Hepatocyte (in vitro differentiated cells): ENCODE data around the gene FN3K. TPM values are rescaled to one million over a fixed set of nuclear protein-coding genes. Genes with fewer than 3 reads are reported as not detected.

ENCODE experiments used
- DNase-seq: peaks from one replicate; pipeline ENCODE4 v3.0.0-alpha.2; 2016; ENCODE audit warnings: low spot score
- H2AFZ ChIP-seq: fragments of 200-600 bp; sonication (generic); 2 replicates; pipeline ENCODE4 v1.6.0; 2016; ENCODE audit warnings: antibody characterized with exemption, mild to moderate bottlenecking
- H3K27ac ChIP-seq: fragments of 200-600 bp; sonication (generic); 2 replicates; pipeline ENCODE4 v1.5.1; 2016; ENCODE audit warnings: mild to moderate bottlenecking
- H3K27me3 ChIP-seq: fragments of 200-600 bp; sonication (generic); 2 replicates; pipeline ENCODE4 v1.6.1; 2016
- H3K36me3 ChIP-seq: fragments of 200-600 bp; sonication (generic); replicated peaks from 2 replicates; pipeline ENCODE4 v1.5.1; 2016; ENCODE audit warnings: low read depth; ENCODE audit not compliant: insufficient read depth
- H3K4me1 ChIP-seq: fragments of 200-600 bp; sonication (generic); 2 replicates; pipeline ENCODE4 v1.5.1; 2016; ENCODE audit warnings: mild to moderate bottlenecking, moderate library complexity; ENCODE audit not compliant: insufficient read depth
- H3K4me2 ChIP-seq: fragments of 200-600 bp; sonication (generic); 2 replicates; pipeline ENCODE4 v1.6.0; 2016
- H3K4me3 ChIP-seq: fragments of 200-600 bp; sonication (generic); 2 replicates; pipeline ENCODE4 v1.5.1; 2016; ENCODE audit warnings: mild to moderate bottlenecking
- H3K79me2 ChIP-seq: fragments of 200-600 bp; sonication (generic); 2 replicates; pipeline ENCODE4 v1.6.0; 2017; ENCODE audit warnings: mild to moderate bottlenecking
- H3K9me2 ChIP-seq: fragments of 200-600 bp; sonication (generic); replicated peaks from 2 replicates; pipeline ENCODE4 v1.6.0; 2017; ENCODE audit warnings: mild to moderate bottlenecking; ENCODE audit not compliant: insufficient read depth
- H3K9me3 ChIP-seq: fragments of 200-600 bp; sonication (generic); 2 replicates; pipeline ENCODE4 v1.5.1; 2016; ENCODE audit warnings: low read depth, mild to moderate bottlenecking
- H4K20me1 ChIP-seq: fragments of 200-600 bp; sonication (generic); 2 replicates; pipeline ENCODE4 v1.6.0; 2016; ENCODE audit warnings: mild to moderate bottlenecking; ENCODE audit not compliant: insufficient read depth, poor library complexity, severe bottlenecking
- EZH2 ChIP-seq: fragments of 200-600 bp; sonication (generic); IDR thresholded peaks from 2 replicates; pipeline ENCODE4 v1.6.1; 2016; ENCODE audit warnings: antibody characterized with exemption, mild to moderate bottlenecking, borderline replicate concordance
- EZH2phosphoT487 ChIP-seq: fragments of 200-600 bp; sonication (generic); IDR thresholded peaks from one replicate; pipeline ENCODE4 v1.6.1; 2018; ENCODE audit warnings: antibody characterized with exemption, mild to moderate bottlenecking, low read depth, moderate library complexity; ENCODE audit not compliant: unreplicated experiment, severe bottlenecking
- WGBS: methylation state at CpG from one replicate; pipeline ENCODE4 v1.1.6; 2016; ENCODE audit warnings: low lambda C conversion rate; ENCODE audit errors: missing lambda C conversion rate; 5-methylcytosine and 5-hydroxymethylcytosine counted together
- polyA plus RNA-seq: library from polyadenylated mRNA; unstranded; fragments of >200 nt; fragmentation: Nextera tagmentation; extraction: Ambion mirVana; gene quantifications from 2 replicates; pipeline ENCODE4 v1.2.1, GENCODE V29; 2016
- total RNA-seq: library from RNA; depleted of rRNA; stranded (reverse); fragments of >200 nt; gene quantifications from 2 replicates; pipeline ENCODE4 v1.2.3, GENCODE V29; 2014
- TF ChIP-seq, protein P1 (sequence below): fragments of 200-600 bp; sonication (generic); IDR thresholded peaks from 2 replicates; pipeline ENCODE4 v1.5.1; 2016; ENCODE audit warnings: antibody characterized with exemption, mild to moderate bottlenecking; ENCODE audit not compliant: poor library complexity

Gene FN3K
- total and polyA plus RNA-seq, 2 experiments from 2014 or later, result 13.7 to 17.3 TPM

DNA sequence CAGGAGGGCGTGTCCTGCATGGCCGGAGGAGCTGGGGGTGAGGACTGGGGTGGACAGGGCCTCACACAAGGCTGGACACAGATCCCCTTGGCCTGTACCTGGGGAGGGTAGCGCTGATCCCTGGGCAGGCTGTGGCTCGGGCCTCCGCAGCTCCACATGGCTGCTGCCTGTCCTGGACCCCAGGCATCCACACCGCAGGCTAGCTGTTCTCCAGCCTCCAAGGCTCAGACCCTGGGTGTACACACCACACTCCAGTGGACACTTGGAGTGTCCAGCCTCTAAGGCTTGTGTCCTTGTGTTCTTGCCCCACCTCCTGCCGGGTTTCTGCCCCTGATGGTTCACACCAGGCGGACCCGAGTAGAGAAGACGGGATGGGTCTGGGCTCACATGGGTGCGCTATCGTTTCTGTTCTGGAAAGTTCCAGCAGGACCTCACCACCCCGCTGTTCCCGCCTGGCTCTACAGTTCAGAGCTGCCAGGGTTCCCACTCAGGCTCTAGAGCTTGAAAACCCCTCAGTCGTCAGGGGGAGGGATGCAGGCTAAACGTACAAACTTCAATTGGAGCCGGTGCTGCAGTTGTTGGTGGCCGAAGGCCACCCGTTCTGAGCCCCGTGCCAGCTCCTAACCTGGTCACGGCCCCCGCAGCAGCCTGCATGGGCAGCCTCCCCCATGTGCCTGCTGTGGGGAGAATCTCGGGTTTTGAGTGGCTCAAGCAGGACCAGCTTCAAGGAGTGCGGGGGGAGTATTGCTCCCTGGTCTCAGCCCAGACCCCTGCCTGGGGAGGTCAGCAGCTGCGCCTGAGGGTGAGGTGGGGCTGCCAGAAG, 25.5 kb upstream of the FN3K start:
- TF ChIP-seq, protein P1, sequence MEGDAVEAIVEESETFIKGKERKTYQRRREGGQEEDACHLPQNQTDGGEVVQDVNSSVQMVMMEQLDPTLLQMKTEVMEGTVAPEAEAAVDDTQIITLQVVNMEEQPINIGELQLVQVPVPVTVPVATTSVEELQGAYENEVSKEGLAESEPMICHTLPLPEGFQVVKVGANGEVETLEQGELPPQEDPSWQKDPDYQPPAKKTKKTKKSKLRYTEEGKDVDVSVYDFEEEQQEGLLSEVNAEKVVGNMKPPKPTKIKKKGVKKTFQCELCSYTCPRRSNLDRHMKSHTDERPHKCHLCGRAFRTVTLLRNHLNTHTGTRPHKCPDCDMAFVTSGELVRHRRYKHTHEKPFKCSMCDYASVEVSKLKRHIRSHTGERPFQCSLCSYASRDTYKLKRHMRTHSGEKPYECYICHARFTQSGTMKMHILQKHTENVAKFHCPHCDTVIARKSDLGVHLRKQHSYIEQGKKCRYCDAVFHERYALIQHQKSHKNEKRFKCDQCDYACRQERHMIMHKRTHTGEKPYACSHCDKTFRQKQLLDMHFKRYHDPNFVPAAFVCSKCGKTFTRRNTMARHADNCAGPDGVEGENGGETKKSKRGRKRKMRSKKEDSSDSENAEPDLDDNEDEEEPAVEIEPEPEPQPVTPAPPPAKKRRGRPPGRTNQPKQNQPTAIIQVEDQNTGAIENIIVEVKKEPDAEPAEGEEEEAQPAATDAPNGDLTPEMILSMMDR, result no peak
- TF ChIP-seq EZH2phosphoT487 (no peak), EZH2 (no peak)
- Histone ChIP-seq H3K27ac (no peak overlapping the region), H3K9me3 (no peaks in the 10 kb centered on the region), H3K27me3 (no peaks in the 10 kb centered on the region), H3K4me3 (no peak overlapping the region), H3K79me2 (no peaks in the 10 kb centered on the region), H4K20me1 (no peaks in the 10 kb centered on the region), H3K36me3 (no peaks in the 10 kb centered on the region), H3K9me2 (no peaks in the 10 kb centered on the region), H2AFZ (no peak overlapping the region), H3K4me1 (no peaks in the 10 kb centered on the region), H3K4me2 (no peak overlapping the region)
- WGBS, result 95% methylated on average over 25 of the region's 25 CpGs
- DNase-seq, result no peak

DNA sequence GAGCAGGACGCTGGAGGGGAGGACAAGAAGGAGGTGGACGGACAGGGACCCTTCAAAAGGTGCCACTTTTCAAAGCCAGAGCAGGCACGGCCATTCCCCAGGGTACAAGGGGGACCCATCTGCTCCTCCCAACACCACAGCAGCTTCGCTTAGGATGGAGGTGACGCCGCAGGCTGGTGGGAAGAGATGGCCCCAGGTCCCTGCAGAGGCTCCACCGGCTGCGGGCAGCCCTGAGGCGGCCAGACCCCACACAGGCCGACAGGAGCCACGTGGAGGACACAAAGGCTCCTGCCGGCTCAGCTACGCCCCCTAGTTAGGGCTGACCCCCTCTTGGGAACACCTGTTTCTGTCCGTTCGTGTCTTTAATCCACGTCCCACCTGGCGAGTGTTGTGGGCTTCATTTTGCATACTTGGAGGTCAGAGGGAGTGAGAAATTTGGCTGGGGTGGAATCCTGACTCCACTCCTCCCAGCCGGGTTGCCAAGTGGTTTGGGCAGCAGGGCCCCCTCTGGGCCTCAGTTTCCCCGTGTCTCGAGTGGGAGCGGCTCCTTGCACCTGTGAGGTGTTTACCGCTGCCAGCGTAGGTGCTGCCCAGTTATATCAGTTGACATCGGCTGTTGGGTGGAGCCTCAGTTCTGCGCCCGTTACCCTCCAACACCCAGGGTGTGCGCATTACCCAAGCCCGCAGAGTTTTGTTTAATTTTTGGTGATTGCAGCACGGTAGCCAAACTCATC, 24.7 kb upstream of the FN3K start:
- peaks cover 1% of the 10 kb centered on the region for H3K4me1 ChIP-seq
- H3K9me2 ChIP-seq, result no peaks in the 10 kb centered on the region
- TF ChIP-seq, protein P1, result no peak
- TF ChIP-seq EZH2, result no peak
- TF ChIP-seq EZH2phosphoT487, result no peak
- no peak overlapping the region for H3K4me2 ChIP-seq
- no peaks in the 10 kb centered on the region for H3K27me3 ChIP-seq
- H4K20me1 ChIP-seq, result no peaks in the 10 kb centered on the region
- H3K4me3 ChIP-seq, result no peak overlapping the region
- no peak overlapping the region for H2AFZ ChIP-seq
- no peak for DNase-seq
- no peaks in the 10 kb centered on the region for H3K79me2 ChIP-seq
- no peaks in the 10 kb centered on the region for H3K36me3 ChIP-seq
- no peak overlapping the region for H3K27ac ChIP-seq
- H3K9me3 ChIP-seq, result no peaks in the 10 kb centered on the region
- WGBS, result 87% methylated on average over 29 of the region's 29 CpGs

DNA sequence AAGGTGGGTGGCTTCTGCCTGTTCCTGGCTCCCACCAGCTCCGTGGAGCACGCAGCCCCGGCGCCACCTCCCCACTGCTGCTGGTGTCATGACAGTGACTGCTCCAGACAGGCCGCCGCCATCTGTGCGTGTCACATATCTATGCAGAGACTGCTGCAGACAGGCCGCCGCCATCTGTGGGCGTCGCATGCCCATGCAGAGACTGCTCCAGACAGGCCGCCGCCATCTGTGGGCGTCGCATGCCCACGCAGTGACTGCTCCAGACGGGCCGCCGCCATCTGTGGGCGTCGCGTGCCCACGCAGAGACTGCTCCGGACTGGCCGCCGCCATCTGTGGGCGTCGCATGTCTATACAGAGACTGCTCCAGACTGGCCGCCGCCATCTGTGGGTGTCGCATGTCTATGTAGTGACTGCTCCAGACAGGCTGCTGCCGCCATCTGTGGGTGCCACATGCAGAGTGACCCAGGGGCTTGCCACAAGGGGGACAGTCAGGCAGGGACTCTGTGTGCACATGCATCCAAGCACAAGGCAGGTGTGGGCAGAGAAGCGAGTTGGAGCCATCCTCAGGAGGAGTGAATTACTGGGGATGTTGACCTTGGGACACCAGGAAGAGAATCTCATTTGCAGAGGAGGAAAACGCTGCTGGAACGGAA, 22.2 kb upstream of the FN3K start:
- H3K4me3 ChIP-seq, result no peak overlapping the region
- DNase-seq, result no peak
- TF ChIP-seq EZH2phosphoT487 (no peak), EZH2 (no peak)
- TF ChIP-seq, protein P1, result no peak
- H2AFZ ChIP-seq, result no peak overlapping the region
- no peaks in the 10 kb centered on the region for H3K9me2 ChIP-seq
- 93% methylated on average over 34 of the region's 35 CpGs for WGBS
- no peaks in the 10 kb centered on the region for H3K9me3 ChIP-seq
- H4K20me1 ChIP-seq, result no peaks in the 10 kb centered on the region
- H3K36me3 ChIP-seq, result no peaks in the 10 kb centered on the region
- H3K4me1 ChIP-seq, result peaks cover 8% of the 10 kb centered on the region
- H3K79me2 ChIP-seq, result peaks cover 13% of the 10 kb centered on the region
- H3K4me2 ChIP-seq, result no peak overlapping the region
- no peaks in the 10 kb centered on the region for H3K27me3 ChIP-seq
- H3K27ac ChIP-seq, result no peak overlapping the region
